Activated CD8-positive, alpha-beta T cell treated with anti-CD3 and anti-CD28 coated beads for 36 hours (primary cell): ENCODE results near the gene RBM12. TPM values are rescaled to one million over a fixed set of nuclear protein-coding genes. Genes with fewer than 3 reads are reported as not detected.
"Not testable (repeated sequence)": the region's sequence is repeated elsewhere in the genome, so short reads cannot be mapped to it uniquely, and the experiment has no call there.

ENCODE experiments used
- ATAC-seq: fragments of 200-7000 bp; cut with Tn5 transposase; one replicate; pipeline ENCODE4 v1.10.0; 2021; ENCODE audit warnings: mild to moderate bottlenecking, moderate library complexity
- CTCF ChIA-PET: fragments of 350-600 bp; sonication (Branson Sonifier 250); formaldehyde crosslinking; loops from one replicate; lab custom pipeline; 2021; ENCODE audit warnings: antibody characterized with exemption; lab: Charles Lee
- POLR2A ChIA-PET: fragments of 350-600 bp; sonication (Branson Sonifier 250); formaldehyde crosslinking; loops from one replicate; lab custom pipeline; 2021; ENCODE audit warnings: antibody characterized with exemption; lab: Charles Lee
- DNase-seq: peaks from one replicate; pipeline ENCODE4 v3.0.0-alpha.2; 2020
- H3K27ac Mint-ChIP-seq: one replicate; pipeline ENCODE4 v1.8.0; 2021; ENCODE audit warnings: mild to moderate bottlenecking, mixed read lengths
- H3K27me3 Mint-ChIP-seq: one replicate; pipeline ENCODE4 v1.8.0; 2021; ENCODE audit warnings: mixed read lengths
- H3K36me3 Mint-ChIP-seq: one replicate; pipeline ENCODE4 v1.8.0; 2021; ENCODE audit warnings: low read depth, mixed read lengths
- H3K4me1 Mint-ChIP-seq: one replicate; pipeline ENCODE4 v1.8.0; 2021; ENCODE audit warnings: low read depth, mixed read lengths
- H3K4me3 Mint-ChIP-seq: one replicate; pipeline ENCODE4 v1.8.0; 2021; ENCODE audit warnings: mild to moderate bottlenecking, moderate library complexity, mixed read lengths
- H3K9me3 Mint-ChIP-seq: one replicate; pipeline ENCODE4 v1.8.0; 2021; ENCODE audit warnings: mixed read lengths
- CTCF ChIP-seq: fragments of 200-600 bp; IDR thresholded peaks from one replicate; pipeline ENCODE4 v1.8.0; 2022; ENCODE audit warnings: antibody characterized with exemption, mild to moderate bottlenecking
- intact Hi-C: fragments of 100-400 bp; cut with micrococcal nuclease; formaldehyde crosslinking; loops from one replicate; pipeline ENCODE4 v1.10.0; 2022
- total RNA-seq, 2 experiments: library from RNA; stranded (reverse); gene quantifications; one replicate each; pipeline ENCODE4 v1.2.3, GENCODE V29; 2021

The RBM12 gene
- total RNA-seq: 100 to 1,000 TPM; 111 to 114 TPM

- ChIA-PET CTCF (interaction anchor here (0.5 to 4.8 kb wide), 4 partner anchors 19 to 290 kb away, joined by 3 to 49 read pairs (median 8); partner anchors contain the start of gene SCAND1), POLR2A (interaction anchor here (0.8 to 9.1 kb wide), 26 partner anchors 9 to 941 kb away, joined by 3 to 163 read pairs (median 10); partner anchors contain the start of genes CEP250, EIF6, ERGIC3 and NFS1)
- peak within 1 kb of the TSS; percentile 93 for H3K4me3 Mint-ChIP-seq
- intact Hi-C loops: loop anchor here (5.0 kb wide), 2 partner anchors 47 to 73 kb away; partner anchors contain the start of gene SPAG4
- DNase-seq (peak; percentile 94), ATAC-seq (peak; percentile 75)
- TF ChIP-seq CTCF: no peak
- H3K27ac Mint-ChIP-seq: peak within 1 kb of the TSS; percentile 99
- peaks cover 45% of the 10 kb centered on the region for H3K36me3 Mint-ChIP-seq
- H3K27me3 Mint-ChIP-seq: no peaks in the 10 kb centered on the region
- no peaks in the 10 kb centered on the region for H3K9me3 Mint-ChIP-seq
- H3K4me1 Mint-ChIP-seq: peaks cover 31% of the 10 kb centered on the region
Observed at GRCh38 chr20:35664466-35665206, at the start of gene RBM12, which contains the start of gene CPNE1. Gene RBM12 (minus strand): TSS chr20:35664900. CDS start chr20:35655322, 9,578 bp downstream. Gene CPNE1 (minus strand): TSS chr20:35664900. CDS start chr20:35632923, 31,977 bp downstream.

- Mint-ChIP-seq H3K27ac (peak overlapping the region; percentile 7), H3K9me3 (no peaks in the 10 kb centered on the region), H3K4me3 (no peak overlapping the region), H3K4me1 (peaks cover 64% of the 10 kb centered on the region), H3K36me3 (peaks cover 73% of the 10 kb centered on the region), H3K27me3 (no peaks in the 10 kb centered on the region)
- intact Hi-C loops: no loop called here
- TF ChIP-seq CTCF: no peak
- ChIA-PET POLR2A (interaction anchor here (0.8 to 36.9 kb wide), 3 partner anchors 2 to 45 kb away, joined by 3 to 1214 read pairs (median 1214); partner anchors contain the start of genes NFS1, RBM39 and ROMO1), CTCF (interaction anchor here (1.3 to 1.8 kb wide), 2 partner anchors 10 to 17 kb away, joined by 3 to 6 read pairs; no protein-coding TSS in a partner anchor)
- ATAC-seq: no peak
- no peak for DNase-seq
Observed at GRCh38 chr20:35714127-35714526, 49.4 kb upstream of the RBM12 start.

GRCh38 chr20:35713120-35713519 lies 48.4 kb upstream of the RBM12 start:
- ChIA-PET CTCF (interaction anchor here (1.0 to 1.3 kb wide), 2 partner anchors 11 to 18 kb away, joined by 3 read pairs; no protein-coding TSS in a partner anchor), POLR2A (interaction anchor here (0.7 to 36.9 kb wide), 3 partner anchors 3 to 44 kb away, joined by 4 to 1214 read pairs (median 1214); partner anchors contain the start of genes NFS1, RBM39 and ROMO1)
- intact Hi-C loops, DNase-seq, H3K9me3 Mint-ChIP-seq, ATAC-seq, H3K27me3 Mint-ChIP-seq: not testable (repeated sequence)
- Mint-ChIP-seq H3K4me3 (peak overlapping the region; percentile 17), H3K36me3 (peaks cover 73% of the 10 kb centered on the region), H3K27ac (peak overlapping the region; percentile 64), H3K4me1 (peaks cover 66% of the 10 kb centered on the region)

GRCh38 chr20:35711588-35712209 lies 47.0 kb upstream of the RBM12 start:
- H3K27me3 Mint-ChIP-seq: no peaks in the 10 kb centered on the region
- TF ChIP-seq CTCF: no peak
- peaks cover 63% of the 10 kb centered on the region for H3K4me1 Mint-ChIP-seq
- H3K27ac Mint-ChIP-seq: peak overlapping the region; percentile 90
- H3K36me3 Mint-ChIP-seq: peaks cover 73% of the 10 kb centered on the region
- POLR2A ChIA-PET: interaction anchor here (1.2 to 36.9 kb wide), 4 partner anchors 4 to 131 kb away, joined by 3 to 1214 read pairs (median 612); partner anchors contain the start of genes CPNE1, NFS1, RBM12 and RBM39
- intact Hi-C loops: no loop called here
- ATAC-seq: peak; percentile 76
- H3K4me3 Mint-ChIP-seq: peak overlapping the region; percentile 44
- no peak for DNase-seq
- CTCF ChIA-PET: interaction anchor here (1.2 to 1.8 kb wide), 4 partner anchors 8 to 110 kb away, joined by 3 to 6 read pairs (median 5); partner anchors contain the start of gene RBM39
- no peaks in the 10 kb centered on the region for H3K9me3 Mint-ChIP-seq
